K562 (cell line): ENCODE measurements around the gene RCC2. TPM values are rescaled to one million over a fixed set of nuclear protein-coding genes. Genes with fewer than 3 reads are reported as not detected.
"Not testable (repeated sequence)": the region's sequence is repeated elsewhere in the genome, so short reads cannot be mapped to it uniquely, and the experiment has no call there.

Source experiments
- ATAC-seq: fragments of 200-7000 bp; cut with Tn5 transposase; 3 replicates; pipeline ENCODE4 v1.9.1; 2020; ENCODE audit warnings: moderate library complexity
- BruUV-seq: library from RNA; stranded (reverse); fragments of 400-500 nt; replicated peaks from 2 replicates; lab custom pipeline; 2021; lab: Mats Ljungman, UMichigan
- CTCF ChIA-PET: fragments of 300-600 bp; formaldehyde crosslinking; extraction: SDS; loops from one replicate; lab custom pipeline; 2021; ENCODE audit warnings: low intra/inter-chr PET ratio; lab: Yijun Ruan, JAX
- POLR2A ChIA-PET: fragments of 300-600, 350-650 bp; sonication (Branson Sonifier 250); formaldehyde crosslinking; extraction: SDS; loops from one replicate; lab custom pipeline; 2021; ENCODE audit warnings: antibody characterized with exemption, inconsistent platforms; lab: Yijun Ruan, JAX
- DNase-seq, 4 experiments: peaks; one replicate each; pipeline versions ENCODE4 v3.0.0 to v3.0.0-alpha.2; 2011 to 2018; ENCODE audit warnings: low spot score in 3 of 4, mixed read lengths in 3 of 4; ENCODE audit errors: extremely low read depth in 1 of 4
- FAIRE-seq: peaks from 2 replicates; lab custom pipeline; 2011; peaks lifted over from hg19 to GRCh38; lab: Jason Lieb, UNC
- H2AFZ ChIP-seq: 2 replicates; pipeline ENCODE4 v1.6.0; 2011; ENCODE audit warnings: low read depth, low read length, control low read depth, inconsistent platforms
- H3K27ac ChIP-seq: fragments of 200-600 bp; 3 replicates; pipeline ENCODE4 v1.8.0; 2011; ENCODE audit warnings: low read depth, mild to moderate bottlenecking, control low read depth, inconsistent platforms, low read length, moderate library complexity, mixed read lengths; ENCODE audit errors: extremely low read depth
- H3K27me3 ChIP-seq, 2 experiments: fragments of 300-600 bp in 1 of 2; 2 replicates in 1 of 2; 3 replicates in 1 of 2; pipeline versions ENCODE4 v1.6.0 to v1.8.0; 2011; ENCODE audit warnings: inconsistent platforms in 2 of 2, low read length in 2 of 2, mild to moderate bottlenecking in 1 of 2, mixed read lengths in 1 of 2, moderate library complexity in 1 of 2; ENCODE audit not compliant: control insufficient read depth in 2 of 2, insufficient read depth in 2 of 2
- H3K36me3 ChIP-seq: fragments of 300-600 bp; 3 replicates; pipeline ENCODE4 v1.8.0; 2011; ENCODE audit warnings: mild to moderate bottlenecking, low read length, inconsistent platforms; ENCODE audit not compliant: control insufficient read depth, insufficient read depth
- H3K4me1 ChIP-seq, 2 experiments: fragments of 200-600 bp in 1 of 2; replicated peaks in 1 of 2; 2 replicates in 1 of 2; 3 replicates in 1 of 2; pipeline versions ENCODE4 v1.5.1 to v1.8.0; 2011; ENCODE audit warnings: inconsistent platforms in 2 of 2, low read length in 2 of 2, mild to moderate bottlenecking in 1 of 2, mixed read lengths in 1 of 2, moderate library complexity in 1 of 2; ENCODE audit not compliant: control insufficient read depth in 2 of 2, insufficient read depth in 2 of 2
- H3K4me2 ChIP-seq: 2 replicates; pipeline ENCODE4 v1.6.1; 2011; ENCODE audit warnings: low read length, control low read depth, inconsistent platforms, mixed read lengths; ENCODE audit not compliant: insufficient read depth
- H3K4me3 ChIP-seq: fragments of 200-600 bp; sonication (generic), shearing (Covaris generic); 2 replicates; pipeline ENCODE4 v1.5.1; 2016; ENCODE audit warnings: control low read depth, inconsistent platforms
- H3K79me2 ChIP-seq: fragments of 200-600 bp; 3 replicates; pipeline ENCODE4 v1.8.0; 2011; ENCODE audit warnings: low read length, inconsistent platforms; ENCODE audit not compliant: control insufficient read depth, insufficient read depth
- H3K9ac ChIP-seq, 2 experiments: 2 replicates each; pipeline versions ENCODE4 v1.6.0 to v1.6.1; 2011; ENCODE audit warnings: low read depth in 2 of 2, low read length in 2 of 2, control low read depth in 1 of 2, inconsistent platforms in 1 of 2, mild to moderate bottlenecking in 1 of 2, mixed read lengths in 1 of 2; ENCODE audit not compliant: insufficient read depth in 1 of 2
- H3K9me1 ChIP-seq: one replicate; pipeline ENCODE4 v1.6.0; 2011; ENCODE audit warnings: inconsistent platforms, mild to moderate bottlenecking, low read length, moderate library complexity; ENCODE audit not compliant: control insufficient read depth, insufficient read depth
- H3K9me3 ChIP-seq: replicated peaks from 2 replicates; pipeline ENCODE4 v1.5.1; 2011; ENCODE audit warnings: low read depth, low read length, inconsistent platforms; ENCODE audit not compliant: control insufficient read depth, insufficient read depth
- H4K20me1 ChIP-seq: replicated peaks from 2 replicates; pipeline ENCODE4 v1.6.1; 2011; ENCODE audit warnings: low read length, inconsistent platforms, mixed read lengths; ENCODE audit not compliant: control insufficient read depth, insufficient read depth
- ADNP ChIP-seq: fragments of 200-800 bp; sonication (Bioruptor generic); IDR thresholded peaks from 2 replicates; pipeline ENCODE4 v1.6.1; 2016; ENCODE audit warnings: missing genetic modification characterization, missing compliant biosample characterization
- ATF7 ChIP-seq: fragments of 450-650 bp; IDR thresholded peaks from 2 replicates; pipeline ENCODE4 v1.7.1; 2014; ENCODE audit warnings: mild to moderate bottlenecking, moderate library complexity
- YY1 ChIP-seq, 3 experiments: IDR thresholded peaks; 2 replicates each; pipeline ENCODE4 v1.6.1; 2011; ENCODE audit warnings: low read length in 2 of 3, mild to moderate bottlenecking in 2 of 3, moderate library complexity in 2 of 3, borderline replicate concordance in 1 of 3, control low read depth in 1 of 3, low read depth in 1 of 3; ENCODE audit not compliant: insufficient read depth in 3 of 3, insufficient replicate concordance in 2 of 3, control insufficient read depth in 1 of 3, insufficient read length in 1 of 3; ENCODE audit errors: extremely low read depth in 1 of 3
- ZNF384 ChIP-seq: IDR thresholded peaks from 2 replicates; pipeline ENCODE4 v1.6.1; 2012; ENCODE audit warnings: low read depth, low read length, improper control_type of control experiment
- WGBS: fragments of 100-300 bp; shearing (Covaris generic); methylation state at CpG from one replicate; pipeline ENCODE4 v1.1.6; 2016; ENCODE audit warnings: low coverage, mixed read lengths; ENCODE audit not compliant: insufficient coverage; ENCODE audit errors: missing lambda C conversion rate; 5-methylcytosine and 5-hydroxymethylcytosine counted together
- in situ Hi-C: fragments of 300-500 bp; cut with MboI; formaldehyde crosslinking; loops from 4 replicates; pipeline ENCODE4 v1.15.0; 2018; ENCODE audit warnings: inconsistent platforms, mixed read lengths
- intact Hi-C: fragments of 100-400 bp; cut with micrococcal nuclease; formaldehyde crosslinking; loops from 2 replicates; pipeline ENCODE4 v1.14.2; 2022
- polyA plus RNA-seq, 8 experiments: library from polyadenylated mRNA; depleted of rRNA in 4 of 8; stranded (reverse) in 5 of 8; unstranded in 3 of 8; fragments of >200 nt; fragmentation: Nextera tagmentation in 2 of 8; fragmentation: Illumina TruSeq in 1 of 8; extraction: Ambion mirVana in 2 of 8; extraction: Trizol in 1 of 8; gene quantifications; 2 replicates each; pipeline versions ENCODE4 v1.2.1 to v1.2.3, GENCODE V29; 2011 to 2014; ENCODE audit warnings: inconsistent platforms in 1 of 8, missing spikeins in 1 of 8
- total RNA-seq, 7 experiments: library from RNA; depleted of rRNA in 6 of 7; stranded (reverse); fragments of >200 nt in 6 of 7; fragmentation: Illumina TruSeq in 2 of 7; extraction: Trizol in 2 of 7; gene quantifications; 2 replicates each; pipeline versions ENCODE4 v1.2.1 to v1.2.3, GENCODE V29; 2011 to 2021; ENCODE audit warnings: low replicate concordance in 1 of 7
- TF ChIP-seq, protein P1 (sequence below), 3 experiments: IDR thresholded peaks in 2 of 3; conservative IDR thresholded peaks in 1 of 3; 2 replicates each; pipeline ENCODE4 v1.5.1; 2011 to 2012; ENCODE audit warnings: low read length in 3 of 3, mild to moderate bottlenecking in 3 of 3, control low read depth in 2 of 3, improper control_type of control experiment in 1 of 3, inconsistent platforms in 1 of 3, low read depth in 1 of 3, mixed read lengths in 1 of 3, moderate library complexity in 1 of 3; ENCODE audit not compliant: insufficient read depth in 2 of 3
- TF ChIP-seq, protein P2 (sequence below): IDR thresholded peaks from 3 replicates; pipeline ENCODE4 v1.6.1; 2011; ENCODE audit warnings: borderline replicate concordance, mild to moderate bottlenecking, moderate library complexity; ENCODE audit not compliant: insufficient read length; ENCODE audit errors: extremely low read depth

The RCC2 gene
- total and polyA plus RNA-seq, 9 of the 15 experiments (the other 6 are each of a cell fraction or from before 2014, with no cell fraction given): 31.8 to 292 (median 116) TPM

DNA sequence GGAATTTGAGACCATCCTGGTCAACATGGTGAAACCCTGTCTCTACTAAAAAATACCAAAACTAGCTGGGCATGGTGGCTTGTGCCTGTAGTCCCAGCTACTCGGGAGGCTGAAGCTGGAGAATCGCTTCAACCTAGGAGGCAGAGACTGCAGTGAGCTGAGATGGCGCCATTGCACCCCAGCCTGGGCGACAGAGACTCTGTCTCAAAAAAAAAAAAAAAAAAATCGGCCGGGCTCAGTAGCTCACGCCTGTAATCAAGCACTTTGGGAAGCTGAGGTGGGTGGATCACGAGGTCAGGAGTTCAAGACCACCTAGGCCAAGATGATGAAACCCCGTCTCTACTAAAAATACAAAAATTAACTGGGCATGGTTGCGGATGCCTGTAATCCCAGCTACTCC lies 12.7 kb upstream of the RCC2 start:
- CTCF ChIA-PET: interaction anchor here (1.1 kb wide), 1 partner anchor 33 kb away, joined by 6 read pairs; no protein-coding TSS in a partner anchor
- H3K4me1 ChIP-seq, H4K20me1 ChIP-seq, BruUV-seq, H3K9ac ChIP-seq, H3K9me3 ChIP-seq, intact Hi-C loops, H3K4me3 ChIP-seq, FAIRE-seq, H3K27ac ChIP-seq, DNase-seq, H3K27me3 ChIP-seq, H3K36me3 ChIP-seq, in situ Hi-C loops, H3K9me1 ChIP-seq, H3K4me2 ChIP-seq, H3K79me2 ChIP-seq: not testable (repeated sequence)
- ATAC-seq: peak; percentile 65
- POLR2A ChIA-PET: interaction anchor here (0.6 to 1.9 kb wide), 7 partner anchors 9 to 1613 kb away, joined by 3 to 14 read pairs (median 4); no protein-coding TSS in a partner anchor
- WGBS: 16% methylated on average over 9 of the region's 10 CpGs
- TF ChIP-seq ZNF384 (peak; percentile 84), YY1 (IDR thresholded peaks at IDR 0.05; ENCODE audit: borderline replicate concordance in 1 of 3, control insufficient read depth in 1 of 3, extremely low read depth in 1 of 3, insufficient read depth in 3 of 3, insufficient read length in 1 of 3, insufficient replicate concordance in 2 of 3, low read depth in 1 of 3, low read length in 2 of 3) (peak in 1 of 3 experiments; percentile 21), ATF7 (0 out of 2 replicates have a peak, but pooled peaks have one; percentile 15), ADNP (tag) (0 out of 2 replicates have a peak, but pooled peaks have one; percentile 16)
- TF ChIP-seq, protein P1, sequence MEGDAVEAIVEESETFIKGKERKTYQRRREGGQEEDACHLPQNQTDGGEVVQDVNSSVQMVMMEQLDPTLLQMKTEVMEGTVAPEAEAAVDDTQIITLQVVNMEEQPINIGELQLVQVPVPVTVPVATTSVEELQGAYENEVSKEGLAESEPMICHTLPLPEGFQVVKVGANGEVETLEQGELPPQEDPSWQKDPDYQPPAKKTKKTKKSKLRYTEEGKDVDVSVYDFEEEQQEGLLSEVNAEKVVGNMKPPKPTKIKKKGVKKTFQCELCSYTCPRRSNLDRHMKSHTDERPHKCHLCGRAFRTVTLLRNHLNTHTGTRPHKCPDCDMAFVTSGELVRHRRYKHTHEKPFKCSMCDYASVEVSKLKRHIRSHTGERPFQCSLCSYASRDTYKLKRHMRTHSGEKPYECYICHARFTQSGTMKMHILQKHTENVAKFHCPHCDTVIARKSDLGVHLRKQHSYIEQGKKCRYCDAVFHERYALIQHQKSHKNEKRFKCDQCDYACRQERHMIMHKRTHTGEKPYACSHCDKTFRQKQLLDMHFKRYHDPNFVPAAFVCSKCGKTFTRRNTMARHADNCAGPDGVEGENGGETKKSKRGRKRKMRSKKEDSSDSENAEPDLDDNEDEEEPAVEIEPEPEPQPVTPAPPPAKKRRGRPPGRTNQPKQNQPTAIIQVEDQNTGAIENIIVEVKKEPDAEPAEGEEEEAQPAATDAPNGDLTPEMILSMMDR (IDR thresholded peaks at IDR 0.05 in 2 of 3, conservative IDR thresholded peaks at IDR 0.05 in 1 of 3; ENCODE audit: insufficient read depth in 2 of 3, low read depth in 1 of 3, low read length in 3 of 3): peak in 1 of 3 experiments; percentile 13; a peak in 1 of 6 replicates
- TF ChIP-seq, protein P2, sequence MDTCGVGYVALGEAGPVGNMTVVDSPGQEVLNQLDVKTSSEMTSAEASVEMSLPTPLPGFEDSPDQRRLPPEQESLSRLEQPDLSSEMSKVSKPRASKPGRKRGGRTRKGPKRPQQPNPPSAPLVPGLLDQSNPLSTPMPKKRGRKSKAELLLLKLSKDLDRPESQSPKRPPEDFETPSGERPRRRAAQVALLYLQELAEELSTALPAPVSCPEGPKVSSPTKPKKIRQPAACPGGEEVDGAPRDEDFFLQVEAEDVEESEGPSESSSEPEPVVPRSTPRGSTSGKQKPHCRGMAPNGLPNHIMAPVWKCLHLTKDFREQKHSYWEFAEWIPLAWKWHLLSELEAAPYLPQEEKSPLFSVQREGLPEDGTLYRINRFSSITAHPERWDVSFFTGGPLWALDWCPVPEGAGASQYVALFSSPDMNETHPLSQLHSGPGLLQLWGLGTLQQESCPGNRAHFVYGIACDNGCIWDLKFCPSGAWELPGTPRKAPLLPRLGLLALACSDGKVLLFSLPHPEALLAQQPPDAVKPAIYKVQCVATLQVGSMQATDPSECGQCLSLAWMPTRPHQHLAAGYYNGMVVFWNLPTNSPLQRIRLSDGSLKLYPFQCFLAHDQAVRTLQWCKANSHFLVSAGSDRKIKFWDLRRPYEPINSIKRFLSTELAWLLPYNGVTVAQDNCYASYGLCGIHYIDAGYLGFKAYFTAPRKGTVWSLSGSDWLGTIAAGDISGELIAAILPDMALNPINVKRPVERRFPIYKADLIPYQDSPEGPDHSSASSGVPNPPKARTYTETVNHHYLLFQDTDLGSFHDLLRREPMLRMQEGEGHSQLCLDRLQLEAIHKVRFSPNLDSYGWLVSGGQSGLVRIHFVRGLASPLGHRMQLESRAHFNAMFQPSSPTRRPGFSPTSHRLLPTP: peak; percentile 16
- peak overlapping the region; percentile 32; the same call in 1 of the 2 replicates for H2AFZ ChIP-seq
